HepG2 (cell line): ENCODE results near the gene PIGO. TPM values are rescaled to one million over a fixed set of nuclear protein-coding genes. Genes with fewer than 3 reads are reported as not detected.

Source experiments
- ATM ChIP-seq: fragments of 450-650 bp; IDR thresholded peaks from 2 replicates; pipeline ENCODE4 v1.7.1; 2017; ENCODE audit warnings: mild to moderate bottlenecking, borderline replicate concordance
- BORCS8-MEF2B ChIP-seq: sonication (generic); formaldehyde crosslinking; IDR thresholded peaks from 2 replicates; pipeline ENCODE4 v1.8.0; 2022; ENCODE audit warnings: mild to moderate bottlenecking, missing genetic modification reagents
- CCAR2 ChIP-seq: fragments of 200-400 bp; formaldehyde crosslinking; optimal IDR thresholded peaks from 2 replicates; pipeline ENCODE3; 2018; ENCODE audit warnings: low read depth, mild to moderate bottlenecking, low read length, moderate library complexity
- ELF1 ChIP-seq: sonication (generic); formaldehyde crosslinking; IDR thresholded peaks from 2 replicates; pipeline ENCODE4 v1.4.0; 2020; ENCODE audit warnings: missing genetic modification reagents
- HDAC1 ChIP-seq: sonication (generic); formaldehyde crosslinking; IDR thresholded peaks from 2 replicates; pipeline ENCODE4 v1.5.1; 2020; ENCODE audit warnings: mild to moderate bottlenecking, missing genetic modification reagents
- KLF16 ChIP-seq, 2 experiments: sonication (generic) in 1 of 2; formaldehyde crosslinking in 1 of 2; IDR thresholded peaks; 2 replicates each; pipeline versions ENCODE4 v1.6.1 to v1.8.0; 2016 to 2023; ENCODE audit warnings: missing genetic modification reagents in 2 of 2, missing compliant biosample characterization in 1 of 2
- MEIS2 ChIP-seq: sonication (generic); formaldehyde crosslinking; IDR thresholded peaks from 2 replicates; pipeline ENCODE4 v1.9.0; 2021; ENCODE audit warnings: mild to moderate bottlenecking, missing genetic modification reagents
- NFRKB ChIP-seq: fragments of 450-650 bp; IDR thresholded peaks from 2 replicates; pipeline ENCODE4 v1.6.1; 2017
- RBM22 ChIP-seq: fragments of 200-400 bp; formaldehyde crosslinking; optimal IDR thresholded peaks from 2 replicates; pipeline ENCODE3; 2017; ENCODE audit warnings: mild to moderate bottlenecking, low read length, moderate library complexity
- REXO4 ChIP-seq: sonication (generic); formaldehyde crosslinking; IDR thresholded peaks from 2 replicates; pipeline ENCODE4 v1.8.0; 2022; ENCODE audit warnings: missing genetic modification reagents, mild to moderate bottlenecking, borderline replicate concordance
- RFXANK ChIP-seq: IDR thresholded peaks from 2 replicates; pipeline ENCODE4 v1.6.1; 2016
- SMAD9 ChIP-seq: sonication (generic); formaldehyde crosslinking; IDR thresholded peaks from 2 replicates; pipeline ENCODE4 v1.5.1; 2020; ENCODE audit warnings: mild to moderate bottlenecking, missing genetic modification reagents
- SRY ChIP-seq: sonication (generic); formaldehyde crosslinking; IDR thresholded peaks from 2 replicates; pipeline ENCODE4 v1.8.0; 2022; ENCODE audit warnings: mild to moderate bottlenecking, missing genetic modification reagents
- ZFP41 ChIP-seq: sonication (generic); formaldehyde crosslinking; IDR thresholded peaks from 2 replicates; pipeline ENCODE4 v1.4.0; 2020; ENCODE audit warnings: mild to moderate bottlenecking, missing genetic modification reagents, borderline replicate concordance
- ZFX ChIP-seq: sonication (generic); formaldehyde crosslinking; IDR thresholded peaks from 2 replicates; pipeline ENCODE4 v1.4.0; 2020; ENCODE audit warnings: mild to moderate bottlenecking, low read depth, missing genetic modification reagents, moderate library complexity
- ZNF251 ChIP-seq: sonication (generic); formaldehyde crosslinking; IDR thresholded peaks from 2 replicates; pipeline ENCODE4 v1.9.0; 2021; ENCODE audit warnings: mild to moderate bottlenecking, missing genetic modification reagents
- ZNF530 ChIP-seq: sonication (generic); formaldehyde crosslinking; IDR thresholded peaks from 2 replicates; pipeline ENCODE4 v1.5.0; 2020; ENCODE audit warnings: low read depth, mild to moderate bottlenecking, missing genetic modification reagents
- ZNF577 ChIP-seq: sonication (generic); formaldehyde crosslinking; IDR thresholded peaks from 2 replicates; pipeline ENCODE4 v1.4.0; 2020; ENCODE audit warnings: mild to moderate bottlenecking, low read depth, missing genetic modification reagents, borderline replicate concordance
- ZNF616 ChIP-seq: sonication (generic); formaldehyde crosslinking; IDR thresholded peaks from 2 replicates; pipeline ENCODE4 v1.5.0; 2020; ENCODE audit warnings: low read depth, mild to moderate bottlenecking, missing genetic modification reagents
- polyA plus RNA-seq, 8 experiments: library from polyadenylated mRNA; depleted of rRNA in 3 of 8; stranded (reverse) in 7 of 8; unstranded in 1 of 8; fragments of >200 nt; fragmentation: Illumina TruSeq in 4 of 8; extraction: Trizol in 4 of 8; gene quantifications; 2 replicates each; pipeline versions ENCODE4 v1.2.1 to v1.2.3, GENCODE V29; 2011 to 2016; ENCODE audit warnings: low read depth in 4 of 8, missing spikeins in 1 of 8, mixed read lengths in 1 of 8; ENCODE audit not compliant: insufficient read depth in 1 of 8
- total RNA-seq, 5 experiments: library from RNA; depleted of rRNA; stranded (reverse); fragments of >200 nt; fragmentation: Illumina TruSeq; extraction: Trizol; gene quantifications; 2 replicates each; pipeline ENCODE4 v1.2.3, GENCODE V29; 2016; ENCODE audit warnings: low read depth in 1 of 5
- TF ChIP-seq, protein P1 (sequence below): sonication (generic); formaldehyde crosslinking; IDR thresholded peaks from 2 replicates; pipeline ENCODE4 v1.4.0; 2020; ENCODE audit warnings: low read depth, missing genetic modification reagents
- TF ChIP-seq, protein P2 (sequence below): sonication (generic); formaldehyde crosslinking; IDR thresholded peaks from 2 replicates; pipeline ENCODE4 v1.4.0; 2020; ENCODE audit warnings: missing genetic modification reagents, mild to moderate bottlenecking, borderline replicate concordance

Gene PIGO
- total and polyA plus RNA-seq, 2 of the 13 experiments (the other 11 are each of a cell fraction or from before 2014, with no cell fraction given): 20.5 to 26.2 TPM

DNA sequence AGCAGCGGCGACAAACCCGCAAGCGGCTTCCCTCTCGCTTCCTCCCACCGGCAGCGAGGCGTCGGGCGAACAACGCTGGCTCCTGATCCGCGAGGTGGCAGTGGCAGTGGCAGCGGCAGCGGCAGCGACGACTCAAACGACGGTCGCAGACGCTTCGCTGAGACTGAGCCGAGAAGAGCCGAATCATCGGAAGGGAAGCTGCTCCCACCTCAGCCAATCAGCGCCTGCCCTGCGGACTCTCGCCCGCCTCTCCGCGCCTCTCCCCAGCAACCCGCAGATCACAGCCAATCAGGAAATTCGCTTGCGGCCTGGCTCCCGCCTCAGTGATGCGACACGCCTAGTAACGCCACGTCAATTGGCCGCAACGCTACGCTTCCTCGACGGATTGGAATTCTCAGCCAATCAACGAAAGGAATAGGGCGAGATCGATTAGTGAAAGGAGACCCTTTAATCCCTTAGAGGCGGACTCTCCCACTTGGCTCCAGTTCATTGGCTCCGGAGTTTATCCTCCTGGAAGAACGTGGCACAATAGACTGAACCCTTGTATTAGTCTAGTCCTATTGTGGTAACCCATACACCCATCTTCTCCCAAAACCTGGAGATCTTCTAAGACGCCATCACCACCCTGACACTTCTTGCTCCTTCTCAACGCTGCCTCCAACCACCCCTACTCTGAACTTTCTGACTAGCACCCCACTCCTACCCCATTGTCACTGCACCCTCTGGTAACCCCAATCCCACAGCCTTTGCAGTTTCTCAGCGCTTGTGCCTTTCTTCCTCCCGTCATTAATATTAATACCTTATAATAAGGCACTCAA, 23.7 kb downstream of the PIGO start, which contains the start of gene VCP (continued):
- TF ChIP-seq ZNF616 (peak; percentile 56; the same call in 1 of the 2 replicates), MEIS2 (peak; percentile 73; the same call in 1 of the 2 replicates), ELF1 (CRISPR knock-in tag) (peak; percentile 72), ZNF577 (CRISPR knock-in tag) (no peak), NFRKB (no peak), RBM22 (peak; percentile 35), ATM (no peak), ZNF251 (CRISPR knock-in tag) (no peak), ZFX (no peak; the same call in 1 of the 2 replicates), CCAR2 (no peak), BORCS8-MEF2B (CRISPR knock-in tag) (peak; percentile 73; the same call in 1 of the 2 replicates), RFXANK (CRISPR knock-in tag) (peak; percentile 99), SMAD9 (CRISPR knock-in tag) (no peak), KLF16 (CRISPR knock-in tag; IDR thresholded peaks at IDR 0.05) (0 out of 4 replicates have a peak, but pooled peaks of 1 of the 2 experiments have one; percentile 13), REXO4 (CRISPR knock-in tag) (no peak), ZNF530 (CRISPR knock-in tag) (no peak), ZFP41 (CRISPR knock-in tag) (peak; percentile 29; the same call in 1 of the 2 replicates), HDAC1 (CRISPR knock-in tag) (peak; percentile 47; the same call in 1 of the 2 replicates), SRY (no peak)
- TF ChIP-seq, protein P1, sequence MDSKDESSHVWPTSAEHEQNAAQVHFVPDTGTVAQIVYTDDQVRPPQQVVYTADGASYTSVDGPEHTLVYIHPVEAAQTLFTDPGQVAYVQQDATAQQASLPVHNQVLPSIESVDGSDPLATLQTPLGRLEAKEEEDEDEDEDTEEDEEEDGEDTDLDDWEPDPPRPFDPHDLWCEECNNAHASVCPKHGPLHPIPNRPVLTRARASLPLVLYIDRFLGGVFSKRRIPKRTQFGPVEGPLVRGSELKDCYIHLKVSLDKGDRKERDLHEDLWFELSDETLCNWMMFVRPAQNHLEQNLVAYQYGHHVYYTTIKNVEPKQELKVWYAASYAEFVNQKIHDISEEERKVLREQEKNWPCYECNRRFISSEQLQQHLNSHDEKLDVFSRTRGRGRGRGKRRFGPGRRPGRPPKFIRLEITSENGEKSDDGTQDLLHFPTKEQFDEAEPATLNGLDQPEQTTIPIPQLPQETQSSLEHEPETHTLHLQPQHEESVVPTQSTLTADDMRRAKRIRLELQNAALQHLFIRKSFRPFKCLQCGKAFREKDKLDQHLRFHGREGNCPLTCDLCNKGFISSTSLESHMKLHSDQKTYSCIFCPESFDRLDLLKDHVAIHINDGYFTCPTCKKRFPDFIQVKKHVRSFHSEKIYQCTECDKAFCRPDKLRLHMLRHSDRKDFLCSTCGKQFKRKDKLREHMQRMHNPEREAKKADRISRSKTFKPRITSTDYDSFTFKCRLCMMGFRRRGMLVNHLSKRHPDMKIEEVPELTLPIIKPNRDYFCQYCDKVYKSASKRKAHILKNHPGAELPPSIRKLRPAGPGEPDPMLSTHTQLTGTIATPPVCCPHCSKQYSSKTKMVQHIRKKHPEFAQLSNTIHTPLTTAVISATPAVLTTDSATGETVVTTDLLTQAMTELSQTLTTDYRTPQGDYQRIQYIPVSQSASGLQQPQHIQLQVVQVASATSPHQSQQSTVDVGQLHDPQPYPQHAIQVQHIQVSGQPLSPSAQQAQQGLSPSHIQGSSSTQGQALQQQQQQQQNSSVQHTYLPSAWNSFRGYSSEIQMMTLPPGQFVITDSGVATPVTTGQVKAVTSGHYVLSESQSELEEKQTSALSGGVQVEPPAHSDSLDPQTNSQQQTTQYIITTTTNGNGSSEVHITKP (CRISPR knock-in tag): peak; percentile 59; the same call in 1 of the 2 replicates
- TF ChIP-seq, protein P2, sequence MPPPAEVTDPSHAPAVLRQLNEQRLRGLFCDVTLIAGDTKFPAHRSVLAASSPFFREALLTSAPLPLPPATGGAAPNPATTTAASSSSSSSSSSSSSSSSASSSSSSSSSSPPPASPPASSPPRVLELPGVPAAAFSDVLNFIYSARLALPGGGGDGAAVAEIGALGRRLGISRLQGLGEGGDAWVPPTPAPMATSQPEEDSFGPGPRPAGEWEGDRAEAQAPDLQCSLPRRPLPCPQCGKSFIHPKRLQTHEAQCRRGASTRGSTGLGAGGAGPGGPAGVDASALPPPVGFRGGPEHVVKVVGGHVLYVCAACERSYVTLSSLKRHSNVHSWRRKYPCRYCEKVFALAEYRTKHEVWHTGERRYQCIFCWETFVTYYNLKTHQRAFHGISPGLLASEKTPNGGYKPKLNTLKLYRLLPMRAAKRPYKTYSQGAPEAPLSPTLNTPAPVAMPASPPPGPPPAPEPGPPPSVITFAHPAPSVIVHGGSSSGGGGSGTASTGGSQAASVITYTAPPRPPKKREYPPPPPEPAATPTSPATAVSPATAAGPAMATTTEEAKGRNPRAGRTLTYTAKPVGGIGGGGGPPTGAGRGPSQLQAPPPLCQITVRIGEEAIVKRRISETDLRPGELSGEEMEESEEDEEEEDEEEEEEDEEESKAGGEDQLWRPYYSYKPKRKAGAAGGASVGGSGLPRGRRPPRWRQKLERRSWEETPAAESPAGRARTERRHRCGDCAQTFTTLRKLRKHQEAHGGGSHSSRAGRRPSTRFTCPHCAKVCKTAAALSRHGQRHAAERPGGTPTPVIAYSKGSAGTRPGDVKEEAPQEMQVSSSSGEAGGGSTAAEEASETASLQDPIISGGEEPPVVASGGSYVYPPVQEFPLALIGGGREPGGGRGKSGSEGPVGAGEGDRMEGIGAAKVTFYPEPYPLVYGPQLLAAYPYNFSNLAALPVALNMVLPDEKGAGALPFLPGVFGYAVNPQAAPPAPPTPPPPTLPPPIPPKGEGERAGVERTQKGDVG (CRISPR knock-in tag): no peak
